ENCODE results near the gene CELF1.

The CELF1 gene

DNA sequence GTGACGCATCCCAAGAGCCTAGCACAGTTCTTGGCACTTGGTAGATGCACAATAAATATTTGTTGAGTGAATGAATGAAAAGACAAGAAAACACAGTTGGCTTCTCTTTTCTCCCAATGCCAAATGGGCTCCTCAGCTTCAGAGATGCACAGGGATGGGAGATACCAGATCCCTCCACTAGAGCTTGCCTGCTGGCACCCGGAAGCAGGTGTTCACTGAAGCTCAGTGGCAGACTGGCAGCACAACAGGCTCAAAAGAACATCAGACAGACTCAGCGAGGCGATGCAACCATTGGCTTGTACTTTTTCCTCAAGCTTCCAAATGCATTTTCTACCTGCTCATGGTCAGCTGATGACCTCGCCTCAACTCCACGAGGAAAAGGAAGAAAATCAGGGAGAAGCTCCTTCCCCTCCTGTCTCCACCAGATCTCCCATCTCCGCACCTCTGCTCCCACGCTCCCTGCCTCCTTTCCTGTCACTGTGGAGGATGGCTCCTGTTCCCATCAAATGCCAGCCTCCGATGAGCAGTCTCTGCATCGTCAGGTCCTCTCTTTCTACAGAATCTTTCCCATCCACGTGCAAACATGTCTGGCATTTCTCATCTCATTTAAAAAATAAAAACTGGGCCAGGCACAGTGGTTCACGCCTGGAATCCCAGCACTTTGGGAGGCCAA, 109.8 kb downstream of the CELF1 start:
- no peak for DNase-seq

DNA sequence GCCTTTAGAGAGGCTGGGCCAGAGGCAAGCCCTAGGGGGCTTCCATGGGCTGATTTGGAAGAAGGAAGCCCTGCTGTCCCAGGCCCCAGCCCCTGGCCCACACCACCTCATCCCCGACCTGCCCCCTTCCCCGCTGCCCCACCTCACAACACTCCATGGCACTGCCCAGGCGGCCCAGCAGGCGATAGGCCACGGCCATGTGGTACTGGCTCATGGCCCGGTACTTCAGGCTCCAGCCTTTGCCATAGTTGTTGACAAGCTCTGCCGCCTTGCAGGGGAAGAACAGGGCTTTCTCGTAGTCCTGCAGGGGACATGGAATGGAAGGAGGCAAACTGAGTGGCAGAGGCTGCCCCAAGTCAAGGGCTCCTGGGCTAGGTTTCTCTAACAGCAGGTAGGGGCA, 110.4 kb downstream of the CELF1 start:
- DNase-seq = no peak

DNA sequence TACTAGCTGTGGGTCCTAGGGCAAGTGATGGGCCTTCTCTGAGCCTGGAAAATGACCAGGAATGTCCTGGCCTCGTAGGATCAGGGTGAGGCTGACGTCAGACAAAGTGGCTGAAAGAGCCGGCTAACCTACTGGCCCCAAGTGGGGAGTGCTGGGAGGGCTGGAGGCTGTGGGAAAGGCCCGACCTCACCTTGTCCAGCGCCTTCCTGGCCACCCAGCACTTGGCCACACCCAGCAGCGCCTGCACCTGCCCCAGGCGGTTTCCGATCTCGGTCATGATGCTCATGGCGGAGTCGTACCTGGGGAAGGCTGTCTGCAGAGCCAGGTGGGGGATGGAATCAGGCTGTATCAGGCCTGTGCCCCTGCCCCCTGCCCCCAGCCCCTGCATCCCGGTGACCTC, 111.5 kb downstream of the CELF1 start:
- no peak for DNase-seq

DNA sequence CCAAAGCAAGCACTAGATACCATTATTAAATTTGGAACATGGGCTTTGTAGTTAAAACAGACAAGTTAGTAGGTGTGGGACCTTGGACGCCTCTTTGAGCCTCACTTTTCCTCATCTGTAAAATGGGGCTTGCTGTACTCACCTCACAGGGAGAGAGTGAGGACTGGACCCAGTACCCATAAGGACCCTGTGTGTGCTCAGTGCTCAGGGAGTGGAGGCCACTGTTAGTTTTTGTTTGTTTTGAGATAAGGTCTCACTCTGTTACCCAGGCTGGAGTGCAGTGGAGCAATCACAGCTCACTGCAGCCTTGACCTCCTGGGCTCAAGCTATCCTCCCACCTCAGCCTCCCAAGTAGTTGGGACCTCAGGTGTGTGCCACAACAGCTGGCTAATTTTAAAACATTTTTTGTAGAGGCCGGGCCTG, 112.9 kb downstream of the CELF1 start:
- DNase-seq = no peak

GRCh38 chr11:47438721-47439120, 114.2 kb downstream of the CELF1 start:
- DNase-seq = no peak

- DNase-seq = no peak
These were observed 115.0 kb downstream of the CELF1 start for GRCh38 chr11:47437746-47438418.

DNA sequence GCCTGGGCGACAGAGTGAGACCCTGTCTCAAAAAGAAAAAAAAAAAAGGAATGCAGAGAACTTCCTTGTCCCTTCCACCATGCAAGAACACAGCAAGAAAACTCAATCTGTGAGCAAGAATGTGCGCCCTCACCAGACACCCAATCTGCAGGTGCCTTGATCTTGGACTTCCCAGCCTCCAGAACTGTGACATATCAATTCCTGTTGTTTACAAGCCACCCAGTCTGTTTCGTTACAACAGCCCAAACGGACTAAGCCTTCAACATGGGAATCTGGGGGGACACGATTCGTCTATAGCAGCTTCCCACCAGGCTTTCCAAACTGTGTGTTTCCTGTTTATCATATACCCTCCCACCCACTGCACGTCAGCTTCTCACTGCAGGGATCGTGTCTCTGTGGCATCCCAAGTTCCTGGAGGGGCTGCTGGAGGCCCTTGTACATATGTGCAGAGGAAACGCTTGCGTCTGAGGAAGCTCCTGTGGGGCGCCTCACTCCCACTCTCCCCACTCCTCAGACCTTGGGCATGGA, 115.7 kb downstream of the CELF1 start:
- DNase-seq = no peak

GRCh38 chr11:47436726-47437125, 116.2 kb downstream of the CELF1 start:
- no peak for DNase-seq

DNA sequence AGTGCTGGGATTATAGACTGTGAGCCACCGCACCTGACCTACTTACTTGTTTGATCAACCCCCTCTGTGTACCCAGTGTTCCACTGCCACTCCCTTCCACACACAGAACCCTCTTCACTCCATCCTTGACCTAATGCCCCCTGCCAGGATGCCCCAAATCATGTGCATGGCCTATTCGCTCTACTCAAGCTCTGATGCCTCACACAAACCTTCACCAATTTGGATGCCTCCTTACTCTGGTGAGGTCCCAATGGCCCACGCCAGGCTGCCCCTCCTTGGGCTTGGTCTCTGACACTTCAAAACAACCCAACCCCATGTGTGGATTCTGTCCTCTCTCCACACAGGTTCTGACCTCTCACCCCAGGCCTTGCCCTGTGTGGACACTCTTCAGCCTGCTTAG, 117.2 kb downstream of the CELF1 start:
- no peak for DNase-seq

GRCh38 chr11:47434011-47434786, 118.7 kb downstream of the CELF1 start:
- DNase-seq = no peak

DNA sequence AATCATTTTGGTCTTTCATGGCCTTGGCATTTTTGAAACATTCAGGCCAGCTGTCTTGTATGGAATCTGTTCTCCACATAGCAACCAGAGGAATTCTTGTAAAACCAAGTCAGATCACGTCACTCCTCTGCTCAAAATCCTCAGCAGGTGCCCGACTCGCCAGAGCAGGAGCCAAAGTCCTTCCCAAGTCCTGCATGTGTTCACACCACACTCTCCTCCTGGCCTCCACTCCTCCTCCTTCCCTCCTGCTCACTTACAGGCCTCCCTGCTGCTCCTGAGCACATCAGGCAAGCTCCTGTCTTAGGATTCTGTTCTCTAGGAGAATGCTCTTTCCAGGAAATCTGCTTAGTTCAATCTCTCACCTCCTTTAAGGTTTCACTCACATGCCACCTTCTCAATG, 119.8 kb downstream of the CELF1 start:
- no peak for DNase-seq

DNA sequence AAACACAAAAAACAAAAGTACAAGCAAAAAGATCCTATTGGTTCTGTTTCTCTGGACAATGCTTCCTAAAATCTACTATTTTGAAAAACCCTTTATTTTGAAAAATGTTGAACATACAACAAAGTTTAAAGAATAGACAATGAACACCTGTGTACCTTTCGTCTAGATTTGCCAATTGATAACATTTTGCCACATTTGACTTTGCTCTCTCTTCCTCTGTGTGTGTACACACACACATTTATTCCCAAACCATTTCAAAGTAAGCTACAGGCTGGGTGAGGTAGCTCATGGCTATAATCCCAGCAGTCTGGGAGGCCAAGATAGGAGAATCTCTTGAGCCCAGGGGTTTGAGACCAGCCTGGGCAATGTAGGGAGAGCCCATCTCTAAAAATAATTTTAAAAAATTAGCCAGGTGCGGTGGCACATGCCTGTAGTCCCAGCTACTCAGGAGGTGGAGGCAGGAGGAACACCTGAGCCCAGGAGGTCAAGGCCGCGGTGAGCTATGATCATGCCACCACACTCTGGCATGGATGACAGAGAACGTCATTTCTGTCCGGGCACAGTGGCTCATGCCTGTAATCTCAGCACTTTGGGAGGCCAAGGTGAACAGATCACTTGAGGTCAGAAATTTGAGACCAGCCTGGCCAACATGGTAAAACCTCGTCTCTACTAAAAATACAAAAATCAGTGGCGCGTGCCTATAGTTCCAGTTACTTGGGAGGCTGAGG, 121.4 kb downstream of the CELF1 start:
- DNase-seq = no peak

DNA sequence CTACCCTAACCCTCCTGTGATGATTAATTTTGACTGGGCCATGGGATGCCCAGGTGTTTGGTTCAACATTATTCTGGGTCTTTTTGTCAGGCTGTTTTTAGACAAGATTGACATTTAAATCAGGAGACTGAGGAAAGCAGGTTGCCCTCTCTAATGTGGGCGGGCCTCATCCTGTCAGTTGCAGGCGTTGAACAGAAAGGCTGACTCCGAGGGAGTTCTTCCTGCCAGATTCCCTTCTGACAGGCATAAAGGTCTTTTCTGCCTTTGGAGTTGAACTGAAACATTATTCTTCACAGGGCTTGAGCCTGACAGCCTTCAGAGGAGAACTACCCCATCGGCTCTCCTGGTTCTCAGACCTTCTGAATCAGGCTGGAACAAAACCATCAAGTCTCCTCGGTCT, 122.4 kb downstream of the CELF1 start:
- no peak for DNase-seq

- peak; percentile 99 for DNase-seq
These were observed 126.6 kb downstream of the CELF1 start, which contains the start of gene PSMC3 for GRCh38 chr11:47426062-47426956. PSMC3 (minus strand) TSS chr11:47426439; CDS start chr11:47426279, 160 bp downstream.

- DNase-seq = no peak
These were observed 127.3 kb downstream of the CELF1 start for GRCh38 chr11:47425611-47426010.

DNA sequence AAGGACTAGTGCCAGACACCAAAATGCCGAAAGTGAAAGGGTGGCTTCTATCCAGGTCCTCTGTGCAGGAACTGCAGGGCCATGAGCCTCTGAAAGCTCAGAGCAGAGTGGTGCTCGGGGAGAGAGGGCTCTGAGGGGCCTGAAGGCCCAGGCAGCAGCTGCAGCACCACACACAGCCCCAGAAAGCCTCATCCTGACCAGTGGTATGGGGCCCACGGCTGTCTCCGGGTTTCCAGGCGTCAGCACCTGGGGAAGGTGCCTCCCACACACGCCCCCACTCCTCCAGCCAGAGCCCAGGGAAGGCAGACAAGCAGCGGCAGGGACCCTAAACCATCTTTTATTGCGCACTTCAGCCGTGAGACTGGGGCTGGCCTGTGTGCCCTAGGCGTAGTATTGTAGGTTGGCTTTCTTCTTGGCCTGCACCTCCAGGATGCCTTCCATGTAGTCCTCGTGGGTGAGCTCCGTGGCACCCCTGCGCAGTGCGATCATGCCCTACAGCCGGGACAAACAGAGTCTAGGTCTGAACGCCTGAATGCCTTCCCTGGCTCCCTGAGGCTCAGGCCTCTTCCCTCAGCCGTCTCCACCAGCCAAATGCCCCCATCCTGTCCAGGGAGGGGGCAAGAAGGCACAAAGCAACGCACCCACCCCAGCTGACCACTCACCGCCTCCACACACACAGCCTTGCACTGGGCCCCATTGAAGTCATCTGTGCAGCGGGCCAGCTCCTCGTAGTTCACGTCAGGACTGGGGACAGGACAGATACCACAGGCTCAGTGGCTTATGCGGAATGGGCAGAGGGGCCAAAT, 134.3 kb downstream of the CELF1 start:
- no peak for DNase-seq

- DNase-seq = no peak
These were observed 135.2 kb downstream of the CELF1 start for GRCh38 chr11:47417712-47418111.

DNA sequence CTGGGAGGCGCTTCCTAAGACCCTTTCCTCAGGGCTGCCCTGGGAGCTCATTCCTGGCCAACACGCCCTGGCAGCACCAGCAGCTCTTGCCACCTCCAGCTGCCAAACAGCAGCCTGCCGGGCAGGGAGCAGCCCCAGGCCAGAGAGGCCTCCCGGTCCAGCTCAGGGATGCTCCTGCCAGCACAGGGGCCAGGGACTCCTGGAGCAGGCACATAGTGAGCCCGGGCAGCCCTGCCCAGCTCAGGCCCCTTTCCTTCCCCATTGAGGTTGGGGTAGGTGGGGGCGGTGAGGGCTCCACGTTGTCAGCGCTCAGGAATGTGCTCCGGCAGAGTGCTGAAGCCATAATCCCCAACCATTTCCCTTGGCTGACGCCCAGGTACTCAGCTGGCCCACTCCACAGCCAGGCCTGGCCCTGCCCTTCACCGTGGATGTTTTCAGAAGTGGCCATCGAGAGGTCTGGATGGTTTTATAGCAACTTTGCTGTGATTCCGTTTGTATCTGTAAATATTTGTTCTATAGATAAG, 136.9 kb downstream of the CELF1 start:
- no peak for DNase-seq
